ENCODE results near the gene RABL2A. TPM values are rescaled to one million over a fixed set of nuclear protein-coding genes. Genes with fewer than 3 reads are reported as not detected.

RABL2A gene
- 10.1 and 11.0 TPM in 2 replicates for total RNA-seq

GRCh38 chr2:113626616-113627330 lies at the start of gene RABL2A:
RABL2A (plus strand) TSS chr2:113627266; CDS start chr2:113628607, 1,341 bp downstream.

Other genes with a start within 250 kb of the RABL2A start
- 33.1 and 41.6 TPM in 2 replicates for gene ZNG1B, start 189.6 kb upstream of the RABL2A start, total RNA-seq
- gene FOXD4L1, start 128.6 kb upstream of the RABL2A start, total RNA-seq = 0.05 and 0.30 TPM in 2 replicates
- 114 and 155 TPM in 2 replicates for gene SLC35F5, start 129.4 kb downstream of the RABL2A start, total RNA-seq